Stimulated activated CD4-positive, alpha-beta T cell treated with anti-CD3 and anti-CD28 coated beads, Interleukin-4, amount 100 ng/mL, for 48 hours (primary cell): ENCODE data around the gene STPG3.

Experiments
- DNase-seq, 2 donors: peaks; one replicate each; pipeline ENCODE4 v3.0.0-alpha.2; 2020; ENCODE audit warnings: low read depth in 2 of 2

Gene STPG3

DNA sequence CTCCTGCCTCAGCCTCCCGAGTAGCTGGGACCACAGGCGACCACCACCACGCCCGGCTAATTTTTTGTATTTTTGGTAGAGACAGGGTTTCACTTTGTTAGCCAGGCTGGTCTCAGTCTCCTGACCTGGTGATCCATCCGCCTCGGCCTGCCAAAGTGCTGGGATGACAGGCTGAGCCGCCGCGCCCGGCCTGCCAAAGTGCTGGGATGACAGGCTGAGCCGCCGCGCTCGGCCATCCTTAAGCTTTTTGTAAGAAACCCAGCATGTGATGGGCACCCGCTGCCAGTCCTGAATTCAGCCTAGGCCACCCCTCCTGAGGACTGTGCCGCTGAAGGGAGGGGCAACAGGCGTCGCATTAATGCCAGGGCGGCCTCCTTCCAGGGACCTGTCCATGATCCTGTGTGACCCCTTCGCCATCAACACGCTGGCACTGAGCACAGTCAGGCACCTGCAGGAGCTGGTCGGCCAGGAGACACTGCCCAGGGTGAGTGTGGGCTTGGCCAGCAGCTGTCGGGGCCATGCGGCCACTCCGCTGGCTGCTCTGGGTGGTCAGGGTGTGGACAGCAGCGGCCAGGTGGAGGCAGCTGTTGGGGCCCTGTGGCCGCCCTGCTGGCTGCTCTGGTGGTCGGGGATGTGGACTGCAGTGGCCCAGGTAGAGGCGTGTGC, 14.5 kb downstream of the STPG3 start:
- DNase-seq, result no peak

DNA sequence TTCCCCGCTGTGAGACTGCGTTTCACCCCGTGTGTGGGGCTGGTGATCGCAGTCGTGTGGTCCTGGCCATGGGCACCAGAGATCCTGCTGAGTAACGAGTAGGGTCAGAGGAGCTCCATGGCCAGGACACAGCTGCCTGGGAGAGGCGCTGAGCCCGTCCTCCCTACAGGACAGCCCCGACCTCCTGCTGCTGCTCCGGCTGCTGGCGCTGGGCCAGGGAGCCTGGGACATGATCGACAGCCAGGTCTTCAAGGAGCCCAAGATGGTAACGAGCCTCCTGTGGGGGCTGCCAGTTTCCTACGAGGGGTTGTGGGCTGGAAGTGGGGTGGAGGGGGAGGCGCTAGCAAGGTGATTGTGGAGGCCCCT, 15.1 kb downstream of the STPG3 start:
- DNase-seq, result no peak

DNA sequence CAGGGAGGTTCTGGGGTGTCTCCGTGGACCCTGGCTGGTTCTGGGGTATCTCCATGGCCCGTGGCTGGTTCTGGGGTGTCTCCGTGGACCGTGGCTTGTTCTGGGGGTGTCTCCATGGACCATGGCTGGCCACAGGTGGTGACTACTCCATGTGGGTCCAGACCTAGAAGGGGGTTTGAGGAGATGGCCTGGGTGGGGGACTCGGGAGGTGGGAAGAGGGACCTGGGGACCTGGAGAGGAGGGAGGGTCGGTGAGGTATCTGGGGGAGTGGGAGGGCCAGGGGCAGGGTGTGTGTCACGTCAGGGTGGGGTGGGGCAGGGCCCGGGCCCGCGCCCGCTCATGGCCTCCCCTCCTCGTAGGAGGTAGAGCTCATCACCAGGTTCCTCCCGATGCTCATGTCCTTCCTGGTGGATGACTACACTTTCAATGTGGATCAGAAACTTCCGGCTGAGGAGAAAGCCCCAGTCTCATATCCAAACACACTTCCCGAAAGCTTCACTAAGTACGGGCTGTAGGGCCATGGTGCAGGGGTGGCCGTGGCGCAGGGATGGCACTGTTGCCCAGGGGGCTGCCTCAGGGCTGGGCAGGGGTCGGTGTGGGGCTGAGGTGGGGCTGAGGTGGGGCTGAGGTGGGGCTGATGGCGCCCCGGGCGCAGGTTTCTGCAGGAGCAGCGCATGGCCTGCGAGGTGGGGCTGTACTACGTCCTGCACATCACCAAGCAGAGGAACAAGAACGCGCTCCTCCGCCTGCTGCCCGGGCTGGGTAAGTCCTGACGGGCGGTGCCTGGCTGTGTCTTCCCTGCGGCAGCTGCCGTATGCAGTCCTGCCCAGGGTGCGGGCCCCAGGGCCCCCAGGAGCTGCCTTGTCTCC, 15.7 kb downstream of the STPG3 start:
- DNase-seq, result no peak

DNA sequence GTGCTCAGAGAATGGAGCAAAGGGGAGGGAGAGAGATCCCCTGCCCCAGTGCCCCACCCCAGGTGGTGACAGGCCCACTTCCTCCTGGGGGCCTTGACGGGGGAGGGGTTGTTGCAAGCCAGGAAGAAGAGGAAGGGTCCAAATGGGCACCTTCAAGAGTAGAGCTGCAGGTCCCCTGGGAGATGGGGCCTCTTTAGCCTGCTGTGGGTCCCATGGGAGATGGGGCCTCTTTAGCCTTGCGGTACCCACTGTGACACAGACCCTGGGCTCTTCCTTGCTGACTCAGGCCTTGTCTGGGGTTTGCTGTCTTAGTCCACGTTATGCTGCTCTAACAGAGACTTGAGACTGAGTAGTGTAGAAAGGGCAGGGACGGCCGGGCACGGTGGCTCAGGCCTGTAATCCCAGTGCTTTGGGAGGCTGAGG, 16.9 kb downstream of the STPG3 start:
- no peak for DNase-seq

DNA sequence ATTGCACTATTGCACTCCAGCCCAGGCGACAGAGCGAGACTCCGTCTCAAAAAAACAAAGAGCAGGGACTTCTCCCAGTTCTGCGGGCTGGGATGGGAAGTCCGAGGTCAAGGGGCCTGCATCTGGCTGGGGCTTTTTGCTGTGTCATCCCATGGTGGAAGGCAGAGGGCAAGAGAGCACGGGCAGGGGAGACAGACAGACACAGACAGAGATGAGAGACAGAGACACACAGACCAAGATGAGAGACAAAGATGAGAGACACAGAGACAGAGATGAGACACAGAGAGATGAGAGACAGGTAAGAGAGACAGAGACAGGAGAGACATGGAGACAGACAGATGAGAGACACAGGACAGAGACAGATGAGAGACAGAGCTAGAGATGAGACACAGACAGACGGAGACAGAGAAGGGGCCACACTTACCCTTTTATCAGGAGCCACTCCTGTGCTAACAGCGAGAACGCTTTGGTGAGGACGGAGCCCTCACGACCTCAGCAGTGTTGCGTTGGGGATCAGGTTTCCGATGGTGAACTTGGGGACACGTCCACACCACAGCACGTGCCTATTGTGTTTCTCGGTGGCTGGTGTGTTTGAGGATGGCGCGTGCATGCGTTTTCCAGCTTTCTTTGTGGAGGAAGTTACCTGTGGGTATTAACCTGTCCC, 17.6 kb downstream of the STPG3 start:
- DNase-seq, result no peak

DNA sequence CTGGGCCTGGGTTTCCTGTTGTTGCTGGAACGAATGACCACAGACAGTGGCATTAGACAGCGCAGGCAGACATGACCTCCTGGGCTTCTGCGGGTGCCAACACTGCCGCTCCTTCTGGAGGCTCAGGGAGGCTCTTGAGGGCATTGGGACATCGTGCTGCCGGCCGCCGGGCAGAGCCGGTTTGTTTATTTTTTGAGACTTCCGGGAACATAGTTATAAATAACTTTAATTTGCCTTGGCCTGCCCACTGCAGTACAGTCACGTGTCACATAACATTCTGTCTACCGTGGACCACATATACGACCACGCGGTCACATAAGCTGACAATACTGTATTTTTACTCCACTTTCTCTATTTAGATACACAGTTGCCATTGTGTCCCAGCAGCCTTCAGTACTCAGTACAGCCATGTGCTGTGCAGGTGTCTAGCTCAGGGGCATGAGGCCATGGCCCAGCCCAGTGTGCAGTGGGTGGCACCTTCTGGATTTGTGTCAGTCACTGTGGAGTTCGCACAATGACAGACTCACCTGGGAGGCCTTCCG, 18.2 kb downstream of the STPG3 start:
- no peak for DNase-seq

DNA sequence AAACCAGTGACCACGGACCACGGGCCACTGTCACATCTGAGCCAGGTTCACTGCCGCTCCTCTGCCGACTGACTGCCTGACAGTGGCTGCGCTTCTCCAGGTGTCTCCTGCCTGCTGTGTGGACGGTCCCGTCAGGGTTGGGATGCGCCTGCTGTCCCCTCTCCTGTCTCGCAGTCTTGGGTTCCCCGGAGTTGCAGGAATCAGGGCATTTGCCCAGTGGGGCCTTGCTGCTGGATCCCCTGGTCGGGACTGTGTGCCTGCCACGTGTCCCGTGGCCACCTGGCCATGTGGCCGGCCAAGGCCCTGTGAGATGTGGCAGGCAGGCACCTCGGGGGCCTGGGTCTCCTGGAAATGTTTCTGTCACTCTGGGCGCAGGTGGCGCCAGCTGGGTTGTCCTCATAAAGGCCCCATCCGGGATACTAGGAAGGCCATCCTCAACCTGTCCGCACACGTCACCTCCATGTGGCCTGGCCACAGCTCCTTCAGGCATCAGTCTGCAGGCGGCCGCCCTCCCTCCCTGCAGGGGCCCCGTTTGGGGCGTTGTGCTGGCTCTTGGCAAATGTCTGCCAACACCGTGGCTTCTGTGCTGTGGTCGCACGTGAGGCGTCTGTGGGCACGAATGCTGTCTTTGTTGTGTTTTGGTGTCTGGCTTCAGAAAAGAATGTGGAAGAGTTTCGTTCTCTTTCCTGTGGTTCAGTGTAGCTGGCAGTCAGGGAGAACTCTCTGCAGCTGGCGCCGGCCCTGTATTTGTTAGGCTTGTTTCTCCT, 20.0 kb downstream of the STPG3 start:
- DNase-seq, result no peak

DNA sequence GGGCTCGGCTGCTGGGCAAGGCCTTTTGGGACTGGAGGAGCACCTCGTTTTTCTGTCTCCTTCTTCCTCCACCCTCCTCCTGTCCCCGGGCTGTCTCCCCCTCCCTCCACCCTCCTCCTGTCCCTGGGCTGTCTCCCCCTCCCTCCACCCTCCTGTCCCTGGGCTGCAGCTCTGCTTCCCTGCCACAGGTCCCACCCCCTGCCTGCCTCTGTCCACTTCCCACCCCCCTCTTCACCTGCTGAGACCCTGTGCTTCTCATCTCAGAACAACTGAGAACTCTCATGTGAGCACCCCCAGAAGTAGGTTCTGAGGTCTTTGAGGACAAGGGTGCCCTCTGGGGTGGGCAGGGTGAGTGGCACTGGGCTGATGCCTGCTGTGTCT, 20.6 kb downstream of the STPG3 start:
- no peak for DNase-seq

DNA sequence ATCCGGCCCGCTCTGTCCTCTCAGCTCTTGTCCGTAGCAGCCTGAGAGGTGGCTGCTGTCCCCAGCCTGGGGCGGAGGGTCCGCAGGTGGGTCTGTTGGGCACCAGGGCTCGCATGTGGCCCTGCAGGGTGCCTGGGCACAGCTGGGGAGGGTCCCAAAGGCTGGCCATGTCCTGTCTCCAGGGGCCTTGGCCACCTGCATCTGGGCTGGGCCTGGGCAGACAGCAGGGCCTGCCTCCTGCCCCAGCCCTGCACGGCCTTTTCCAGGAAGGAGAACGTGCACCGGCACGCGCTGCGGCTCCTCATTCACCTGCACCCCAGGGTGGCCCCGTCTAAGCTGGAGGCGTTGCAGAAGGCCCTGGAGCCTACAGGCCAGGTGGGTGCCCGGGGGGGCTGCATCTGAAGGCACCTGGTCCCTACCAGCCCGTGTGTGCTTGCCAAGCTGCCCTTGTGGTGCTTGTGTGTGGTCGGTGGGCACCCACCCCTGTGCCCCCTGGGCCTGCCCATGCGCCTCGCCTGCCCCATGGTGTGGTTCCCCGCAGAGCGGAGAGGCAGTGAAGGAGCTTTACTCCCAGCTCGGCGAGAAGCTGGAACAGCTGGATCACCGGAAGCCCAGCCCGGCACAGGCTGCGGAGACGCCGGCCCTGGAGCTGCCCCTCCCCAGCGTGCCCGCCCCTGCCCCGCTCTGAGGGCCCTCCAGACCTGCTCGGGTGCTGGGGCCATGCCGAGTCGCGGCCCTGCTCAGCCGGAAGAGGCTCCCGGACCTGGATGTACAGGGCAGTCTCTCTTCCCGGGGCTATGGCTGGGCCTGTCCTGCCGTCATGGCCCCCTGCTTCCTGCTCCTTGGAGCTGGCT, 21.4 kb downstream of the STPG3 start:
- DNase-seq, result no peak

DNA sequence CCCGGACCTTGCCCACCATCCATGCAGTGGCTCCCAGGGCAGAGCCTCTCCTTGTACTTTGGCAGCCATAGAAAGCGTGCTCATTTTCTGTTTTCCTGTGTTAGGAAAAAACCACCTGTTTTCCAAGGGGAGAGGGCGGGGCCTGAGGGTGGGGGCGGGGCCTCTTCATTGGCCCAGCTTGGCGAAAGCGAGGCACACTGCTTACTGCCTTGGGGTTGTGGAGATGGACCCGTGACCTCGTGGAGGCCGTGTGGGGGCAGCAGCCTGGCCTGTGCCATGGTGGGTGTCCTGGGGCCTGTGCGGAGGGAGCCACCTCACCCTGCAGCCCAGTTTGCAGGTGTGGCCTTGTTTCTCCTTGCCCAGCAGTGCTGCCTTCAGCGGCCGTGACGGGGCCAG, 22.0 kb downstream of the STPG3 start:
- no peak for DNase-seq

DNA sequence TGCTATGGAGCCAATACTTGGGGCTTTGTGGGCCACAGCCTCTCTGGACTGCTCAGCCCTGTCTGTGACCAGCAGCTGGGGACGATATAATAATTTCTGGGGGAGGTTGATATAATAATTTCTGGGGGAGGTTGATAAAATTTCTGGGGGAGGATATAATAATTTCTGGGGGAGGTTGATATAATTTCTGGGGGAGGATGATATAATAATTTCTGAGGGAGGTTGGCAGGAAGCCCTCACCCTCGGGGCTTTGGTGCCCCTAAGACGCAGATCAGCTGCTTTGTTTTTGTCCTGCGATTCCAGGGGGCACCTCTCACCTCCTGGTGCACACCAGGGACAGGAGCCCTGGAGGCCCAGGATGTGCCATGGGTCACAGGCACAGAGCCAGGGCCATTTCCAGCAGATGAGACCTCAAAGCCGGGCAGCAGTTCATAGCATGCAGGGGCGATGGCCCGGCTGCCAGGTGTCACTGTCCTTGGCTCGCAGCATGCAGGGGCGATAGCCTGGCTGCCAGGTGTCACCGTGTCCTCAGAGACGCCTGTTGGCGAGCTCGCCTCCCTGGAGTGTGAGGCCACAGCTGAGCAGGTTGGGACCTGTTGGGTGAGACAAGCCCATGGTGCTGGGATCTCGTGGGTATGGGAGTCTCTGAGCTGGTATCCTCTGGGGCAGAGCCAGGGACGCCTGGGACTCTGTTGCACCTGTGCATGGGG, 22.7 kb downstream of the STPG3 start:
- DNase-seq, result no peak

DNA sequence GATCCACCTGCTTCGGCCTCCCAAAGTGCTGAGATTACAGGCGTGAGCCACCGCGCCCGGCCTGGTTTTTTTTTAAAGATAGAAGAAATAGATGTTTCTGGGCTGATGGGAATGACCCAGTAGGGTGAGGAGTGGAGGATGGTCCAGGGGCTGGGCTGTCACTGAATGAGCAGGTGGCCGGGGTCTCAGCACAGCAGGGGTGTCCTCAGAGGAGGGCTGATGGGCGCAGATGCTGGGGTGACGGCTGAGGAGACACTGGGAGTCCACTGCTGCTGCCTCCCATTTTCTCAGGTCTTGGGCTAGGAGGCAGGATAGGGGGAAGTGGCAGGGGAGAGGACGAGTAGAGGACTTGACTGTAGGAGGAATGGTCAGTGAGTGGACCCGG, 24.1 kb downstream of the STPG3 start:
- no peak for DNase-seq

DNA sequence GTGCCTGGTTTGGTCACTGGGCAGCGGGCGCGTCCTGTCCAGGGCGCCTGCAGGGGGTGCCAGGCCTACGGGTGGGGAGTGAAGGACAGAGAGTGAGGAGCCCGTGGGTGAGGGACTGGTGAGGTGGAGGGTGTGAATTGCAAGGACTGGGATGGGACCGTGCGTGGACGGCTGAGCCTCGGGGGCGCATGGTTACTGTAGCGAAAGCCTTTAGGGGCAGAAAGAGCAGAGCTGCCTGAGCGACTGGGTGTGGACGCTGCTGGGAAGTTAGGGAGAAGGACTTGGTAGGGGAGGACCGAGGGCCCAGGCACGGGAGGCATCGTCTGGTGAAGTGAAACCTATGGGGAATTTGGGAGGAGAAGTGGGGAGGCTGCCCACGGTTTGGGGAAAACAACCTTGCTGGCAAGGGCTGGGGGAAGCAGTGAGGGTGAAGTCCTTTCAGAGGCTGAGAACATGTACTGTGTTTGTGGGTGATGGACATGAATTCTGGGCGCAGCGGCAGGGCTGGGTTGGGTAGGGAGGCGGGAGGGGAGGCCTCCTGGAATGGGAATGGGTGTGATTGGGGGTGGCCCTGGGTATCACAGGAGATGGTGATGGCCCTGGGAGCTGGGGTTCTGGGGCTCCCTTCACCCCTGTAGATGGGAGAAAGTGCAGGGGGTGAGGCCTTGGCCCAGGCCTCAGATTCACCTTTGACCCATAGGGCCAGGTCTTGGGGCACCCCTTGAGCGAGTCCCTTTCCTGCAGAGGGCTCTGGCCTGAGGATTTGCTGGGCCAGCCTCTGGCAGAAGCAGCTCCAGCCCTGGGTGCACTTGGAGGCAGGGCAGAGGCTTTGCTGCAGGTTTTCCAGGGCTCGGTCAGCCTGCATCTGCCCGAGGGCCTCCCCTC, 24.7 kb downstream of the STPG3 start:
- DNase-seq, result no peak

DNA sequence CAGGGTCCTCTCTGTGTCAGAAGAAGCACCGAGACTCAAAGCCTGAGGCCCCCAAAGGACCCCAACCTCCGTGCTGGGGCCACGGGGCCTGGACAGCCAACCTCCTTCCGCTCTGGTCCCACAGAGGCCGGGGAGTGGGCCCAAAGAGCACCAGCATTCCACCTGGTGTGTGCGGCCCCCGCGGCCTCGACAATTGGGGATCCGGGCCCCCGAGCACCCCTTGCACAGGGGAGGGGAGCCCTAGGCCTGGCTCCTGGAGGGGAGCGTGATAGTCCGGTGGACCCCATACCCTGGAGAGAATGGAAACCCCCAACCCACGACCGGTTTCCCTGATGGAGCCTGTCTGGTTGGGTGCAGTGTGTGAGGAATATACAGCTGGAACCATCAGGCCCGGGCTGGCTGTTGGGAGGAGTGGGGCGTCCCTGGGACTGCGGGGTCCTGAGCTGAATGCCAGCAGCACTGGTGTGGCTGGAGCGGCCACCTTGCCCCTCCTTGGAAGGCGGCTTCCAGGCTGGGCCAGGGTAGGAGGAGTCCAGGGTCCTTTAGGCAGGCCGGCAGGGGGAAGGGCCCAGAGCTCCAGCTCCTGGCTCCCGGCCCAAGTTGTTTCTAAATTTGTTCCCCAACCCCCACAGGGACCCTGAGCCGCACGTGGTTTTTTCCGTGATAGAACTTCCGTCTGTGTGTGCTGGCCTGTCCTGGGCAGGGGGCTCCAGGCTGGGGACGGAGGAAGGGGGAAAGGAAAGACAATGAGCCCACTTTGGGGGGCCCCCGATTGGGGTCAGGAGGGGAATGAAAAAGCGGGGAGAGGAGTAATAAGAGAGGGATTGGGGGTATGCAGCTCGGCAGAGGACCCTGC, 25.6 kb downstream of the STPG3 start:
- no peak for DNase-seq

DNA sequence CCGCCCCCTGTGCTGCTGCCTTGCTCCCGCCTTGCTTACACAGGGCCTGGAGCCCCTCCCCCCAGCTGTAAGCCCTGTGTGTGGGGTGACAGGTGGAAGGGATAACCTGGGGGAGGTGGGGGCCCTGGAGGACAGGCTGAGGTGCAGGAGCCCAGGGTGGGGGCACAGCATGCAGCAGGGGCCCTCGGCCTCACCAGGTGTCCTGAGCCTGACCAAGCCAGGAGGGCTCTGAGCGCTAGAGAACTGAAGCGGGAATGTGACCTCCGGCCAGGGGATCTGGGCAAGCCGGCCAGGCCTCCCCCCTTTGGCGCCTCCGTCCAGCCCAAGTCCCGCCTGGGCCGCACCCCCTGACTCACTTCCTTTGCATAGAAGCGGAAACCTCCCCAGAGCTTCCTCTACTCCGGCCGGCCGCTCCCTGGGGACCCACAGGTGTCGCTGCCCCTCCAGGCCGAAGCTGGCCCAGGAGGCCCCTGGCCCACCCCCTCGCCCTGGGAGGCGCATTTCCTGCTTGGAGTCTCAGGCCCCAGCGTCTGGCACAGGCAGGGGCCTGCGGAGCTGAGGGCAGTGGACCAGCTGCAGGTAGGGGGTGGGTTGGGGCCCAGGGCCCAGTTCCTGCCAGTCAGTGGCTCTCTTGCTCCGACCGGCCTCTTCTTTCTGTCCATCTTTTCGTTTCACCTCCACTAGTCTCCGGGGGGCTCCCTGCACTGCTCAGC, 26.4 kb downstream of the STPG3 start, which contains the start of gene TOR4A:
Gene TOR4A (plus strand): TSS at position 398 of the 713 bp plus-strand sequence. CDS start 964 bp downstream, outside the sequence.
- no peak for DNase-seq

DNA sequence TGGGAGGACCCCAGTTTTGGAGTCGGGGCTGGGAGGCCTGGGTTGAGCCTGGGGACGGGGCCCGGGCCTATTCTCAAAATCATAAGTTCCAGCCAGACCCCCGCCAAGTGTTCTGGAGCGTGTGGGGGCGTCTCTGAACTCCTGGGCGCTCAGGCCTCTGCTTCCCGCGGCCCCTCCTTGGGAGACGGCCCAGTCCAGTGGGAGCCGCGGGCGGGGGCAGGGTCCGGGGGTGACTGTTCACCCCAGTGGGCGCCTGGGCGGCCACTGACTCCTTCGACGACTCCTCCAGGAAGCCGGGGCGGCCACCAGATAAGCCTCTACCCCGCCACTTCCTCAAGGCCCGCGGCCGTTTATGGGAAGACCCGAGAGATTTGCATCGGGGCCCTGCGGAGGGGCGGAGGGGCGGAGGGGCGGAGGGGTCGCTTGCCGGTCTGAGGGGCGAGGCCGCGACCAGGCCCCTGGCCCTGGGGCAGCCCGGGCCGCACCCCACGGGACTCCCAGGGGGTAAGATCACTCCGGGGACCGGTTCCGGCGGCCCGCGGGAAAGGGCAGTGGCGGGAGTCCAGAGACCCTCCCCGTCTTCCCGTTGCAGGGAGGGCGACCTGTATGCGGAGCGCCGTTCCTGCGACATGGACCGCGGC, 27.1 kb downstream of the STPG3 start:
- no peak for DNase-seq
